HepG2 (cell line): ENCODE results near the gene TBC1D24. TPM values are rescaled to one million over a fixed set of nuclear protein-coding genes. Genes with fewer than 3 reads are reported as not detected.

Experiments
- ADNP ChIP-seq: sonication (generic); formaldehyde crosslinking; IDR thresholded peaks from 2 replicates; pipeline ENCODE4 v1.4.0; 2020; ENCODE audit warnings: missing genetic modification reagents
- AGO1 ChIP-seq: fragments of 200-400 bp; formaldehyde crosslinking; IDR thresholded peaks from 2 replicates; pipeline ENCODE4 v1.6.1; 2017; ENCODE audit warnings: mild to moderate bottlenecking, low read depth, low read length, moderate library complexity; ENCODE audit not compliant: poor library complexity, severe bottlenecking
- AKNA ChIP-seq: sonication (generic); formaldehyde crosslinking; IDR thresholded peaks from 2 replicates; pipeline ENCODE4 v1.4.0; 2020; ENCODE audit warnings: missing genetic modification reagents, borderline replicate concordance
- HIVEP1 ChIP-seq: sonication (generic); formaldehyde crosslinking; IDR thresholded peaks from 2 replicates; pipeline ENCODE4 v1.4.0; 2020; ENCODE audit warnings: mild to moderate bottlenecking, missing genetic modification reagents
- HOXA9 ChIP-seq: sonication (generic); formaldehyde crosslinking; IDR thresholded peaks from 2 replicates; pipeline ENCODE4 v1.8.1; 2022; ENCODE audit warnings: missing genetic modification reagents, mild to moderate bottlenecking, moderate library complexity, borderline replicate concordance
- IRF9 ChIP-seq: sonication (generic); formaldehyde crosslinking; IDR thresholded peaks from 2 replicates; pipeline ENCODE4 v1.8.0; 2022; ENCODE audit warnings: missing genetic modification reagents, mild to moderate bottlenecking, borderline replicate concordance
- NFRKB ChIP-seq: fragments of 450-650 bp; IDR thresholded peaks from 2 replicates; pipeline ENCODE4 v1.6.1; 2017
- NPAS2 ChIP-seq: sonication (generic); formaldehyde crosslinking; IDR thresholded peaks from 2 replicates; pipeline ENCODE4 v1.8.0; 2022; ENCODE audit warnings: mild to moderate bottlenecking, missing genetic modification reagents, borderline replicate concordance
- PATZ1 ChIP-seq: sonication (generic); formaldehyde crosslinking; IDR thresholded peaks from 2 replicates; pipeline ENCODE4 v1.4.0; 2020; ENCODE audit warnings: missing genetic modification reagents
- RNF2 ChIP-seq: fragments of 450-650 bp; conservative IDR thresholded peaks from 2 replicates; pipeline ENCODE4 v1.6.1; 2016; ENCODE audit warnings: low read depth
- SETDB1 ChIP-seq: sonication (generic); formaldehyde crosslinking; IDR thresholded peaks from 2 replicates; pipeline ENCODE4 v1.5.1; 2020; ENCODE audit warnings: missing genetic modification reagents, mild to moderate bottlenecking, borderline replicate concordance
- SRSF1 ChIP-seq: fragments of 200-400 bp; formaldehyde crosslinking; optimal IDR thresholded peaks from 2 replicates; pipeline ENCODE3; 2017; ENCODE audit warnings: mild to moderate bottlenecking, low read depth, low read length, moderate library complexity
- UBTF ChIP-seq: sonication (generic); formaldehyde crosslinking; IDR thresholded peaks from 2 replicates; pipeline ENCODE4 v1.4.0; 2020; ENCODE audit warnings: mild to moderate bottlenecking, missing genetic modification reagents
- YEATS2 ChIP-seq: sonication (generic); formaldehyde crosslinking; IDR thresholded peaks from 2 replicates; pipeline ENCODE4 v1.4.0; 2020; ENCODE audit warnings: missing genetic modification reagents, borderline replicate concordance
- ZFP36L2 ChIP-seq: sonication (generic); formaldehyde crosslinking; IDR thresholded peaks from 2 replicates; pipeline ENCODE4 v1.4.0; 2020; ENCODE audit warnings: missing genetic modification reagents
- ZMAT3 ChIP-seq: sonication (generic); formaldehyde crosslinking; conservative IDR thresholded peaks from 2 replicates; pipeline ENCODE4 v1.7.0; 2021; ENCODE audit warnings: missing genetic modification reagents
- ZNF256 ChIP-seq: sonication (generic); formaldehyde crosslinking; conservative IDR thresholded peaks from 2 replicates; pipeline ENCODE4 v1.4.0; 2020; ENCODE audit warnings: missing genetic modification reagents
- ZNF749 ChIP-seq: sonication (generic); formaldehyde crosslinking; IDR thresholded peaks from 2 replicates; pipeline ENCODE4 v1.8.0; 2022; ENCODE audit warnings: mild to moderate bottlenecking, missing genetic modification reagents, moderate library complexity, borderline replicate concordance
- polyA plus RNA-seq, 8 experiments: library from polyadenylated mRNA; depleted of rRNA in 3 of 8; stranded (reverse) in 7 of 8; unstranded in 1 of 8; fragments of >200 nt; fragmentation: Illumina TruSeq in 4 of 8; extraction: Trizol in 4 of 8; gene quantifications; 2 replicates each; pipeline versions ENCODE4 v1.2.1 to v1.2.3, GENCODE V29; 2011 to 2016; ENCODE audit warnings: low read depth in 4 of 8, missing spikeins in 1 of 8, mixed read lengths in 1 of 8; ENCODE audit not compliant: insufficient read depth in 1 of 8
- total RNA-seq, 5 experiments: library from RNA; depleted of rRNA; stranded (reverse); fragments of >200 nt; fragmentation: Illumina TruSeq; extraction: Trizol; gene quantifications; 2 replicates each; pipeline ENCODE4 v1.2.3, GENCODE V29; 2016; ENCODE audit warnings: low read depth in 1 of 5

Gene TBC1D24
- total and polyA plus RNA-seq, 2 of the 13 experiments (the other 11 are each of a cell fraction or from before 2014, with no cell fraction given) = 7.7 to 13.7 TPM

- TF ChIP-seq IRF9 (CRISPR knock-in tag) (peak; percentile 49; the same call in 1 of the 2 replicates), ZNF749 (no peak), PATZ1 (CRISPR knock-in tag) (peak; percentile 37; the same call in 1 of the 2 replicates), SRSF1 (no peak), HOXA9 (peak; percentile 85; the same call in 1 of the 2 replicates), ZNF256 (CRISPR knock-in tag) (no peak), AKNA (CRISPR knock-in tag) (no peak), ZFP36L2 (no peak), RNF2 (0 out of 2 replicates have a peak, but pooled peaks have one; percentile 41), YEATS2 (CRISPR knock-in tag) (no peak), ZMAT3 (no peak), AGO1 (no peak), NPAS2 (CRISPR knock-in tag) (no peak), SETDB1 (no peak), NFRKB (no peak), HIVEP1 (0 out of 2 replicates have a peak, but pooled peaks have one; percentile 60), UBTF (CRISPR knock-in tag) (peak; percentile 68; the same call in 1 of the 2 replicates), ADNP (CRISPR knock-in tag) (no peak)
These were observed 689 bp upstream of the TBC1D24 start (continued) for GRCh38 chr16:2473999-2474876.
